Measurements from ENCODE around the gene MORF4L1. TPM values are rescaled to one million over a fixed set of nuclear protein-coding genes. Genes with fewer than 3 reads are reported as not detected.
"Not testable (repeated sequence)": the region's sequence is repeated elsewhere in the genome, so short reads cannot be mapped to it uniquely, and the experiment has no call there.

Gene MORF4L1
- total RNA-seq, 4 donors from 2014 or later, result 103 to 149 (median 127) TPM

GRCh38 chr15:78923480-78924360, 51.0 kb downstream of the MORF4L1 start:
- H3K4me1 ChIP-seq, result no peaks in the 10 kb centered on the region
- H3K36me3 ChIP-seq, result peaks cover 85% of the 10 kb centered on the region
- 93% methylated on average over 18 of the region's 18 CpGs for WGBS
- no peak for TF ChIP-seq POLR2A (IDR thresholded peaks at IDR 0.05)
- TF ChIP-seq CTCF (IDR thresholded peaks at IDR 0.05), result no peak
- TF ChIP-seq EP300 (IDR thresholded peaks at IDR 0.05), result no peak
- no peak for TF ChIP-seq POLR2AphosphoS5 (IDR thresholded peaks at IDR 0.05)
- H3K4me3 ChIP-seq, result no peak overlapping the region
- no peak overlapping the region for H3K27ac ChIP-seq
- no peaks in the 10 kb centered on the region for H3K27me3 ChIP-seq
- DNase-seq (ENCODE audit: low spot score in 2 of 2), result peak in 1 of 2 donors; percentile 22
- H3K9me3 ChIP-seq, result no peaks in the 10 kb centered on the region

GRCh38 chr15:78925076-78925624, 52.5 kb downstream of the MORF4L1 start:
- peak in 1 of 2 donors; percentile 56 for DNase-seq (ENCODE audit: low spot score in 2 of 2)
- WGBS, result 79% methylated on average over 6 of the region's 10 CpGs
- TF ChIP-seq CTCF (IDR thresholded peaks at IDR 0.05) (no peak), POLR2AphosphoS5 (IDR thresholded peaks at IDR 0.05) (no peak), POLR2A (IDR thresholded peaks at IDR 0.05) (no peak), EP300 (IDR thresholded peaks at IDR 0.05) (no peak)
- Histone ChIP-seq H3K4me1 (no peaks in the 10 kb centered on the region), H3K36me3 (peaks cover 78% of the 10 kb centered on the region), H3K4me3 (no peak overlapping the region), H3K9me3 (no peaks in the 10 kb centered on the region), H3K27me3 (no peaks in the 10 kb centered on the region), H3K27ac (no peak overlapping the region)

GRCh38 chr15:78925956-78926743, 53.5 kb downstream of the MORF4L1 start:
- Histone ChIP-seq H3K36me3 (peaks cover 71% of the 10 kb centered on the region), H3K4me3 (no peak overlapping the region), H3K27ac (no peak overlapping the region), H3K9me3 (no peaks in the 10 kb centered on the region), H3K27me3 (no peaks in the 10 kb centered on the region), H3K4me1 (peaks cover 8% of the 10 kb centered on the region)
- 85% methylated on average over 5 of the region's 5 CpGs for WGBS
- TF ChIP-seq CTCF (IDR thresholded peaks at IDR 0.05), result no peak
- TF ChIP-seq POLR2A (IDR thresholded peaks at IDR 0.05), result no peak
- no peak for TF ChIP-seq POLR2AphosphoS5 (IDR thresholded peaks at IDR 0.05)
- TF ChIP-seq EP300 (IDR thresholded peaks at IDR 0.05), result no peak
- peak in 1 of 2 donors; percentile 52 for DNase-seq (ENCODE audit: low spot score in 2 of 2)

DNA sequence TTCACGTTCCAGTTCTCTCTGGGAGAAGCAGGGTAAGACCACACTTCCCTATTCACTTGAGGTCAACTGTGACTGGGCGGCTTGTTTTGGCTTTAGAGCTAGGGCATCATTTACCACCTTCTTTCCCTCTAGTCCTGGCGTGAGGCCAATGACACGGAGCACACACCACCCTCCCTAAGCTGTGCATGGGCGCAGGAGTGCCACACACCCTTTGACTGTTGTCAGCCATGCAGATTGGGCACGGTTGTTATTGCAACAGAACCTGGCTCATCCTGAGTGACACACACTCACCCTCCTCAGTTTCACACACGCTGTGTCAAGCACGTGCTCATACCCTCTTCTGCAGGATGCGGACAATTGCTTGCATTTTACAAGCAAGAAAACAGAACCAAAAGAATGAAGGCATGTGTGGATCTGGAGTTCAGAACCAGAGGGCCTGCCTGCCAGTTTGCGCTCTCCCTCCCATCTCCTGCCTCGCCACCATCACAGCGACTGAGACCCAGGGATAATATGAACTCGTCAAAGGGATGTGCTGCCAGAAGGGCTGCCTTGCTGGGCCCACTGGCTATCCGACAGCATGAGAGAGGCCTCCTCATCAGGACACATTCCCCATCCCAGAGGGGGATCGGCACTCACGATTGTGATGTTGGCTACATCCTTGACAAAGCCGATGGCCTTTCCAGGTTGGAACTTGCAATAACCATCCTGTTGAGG, 54.5 kb downstream of the MORF4L1 start:
- Histone ChIP-seq H3K27ac (no peak overlapping the region), H3K36me3 (peaks cover 60% of the 10 kb centered on the region)
- 78% methylated on average over 17 of the region's 17 CpGs for WGBS

DNA sequence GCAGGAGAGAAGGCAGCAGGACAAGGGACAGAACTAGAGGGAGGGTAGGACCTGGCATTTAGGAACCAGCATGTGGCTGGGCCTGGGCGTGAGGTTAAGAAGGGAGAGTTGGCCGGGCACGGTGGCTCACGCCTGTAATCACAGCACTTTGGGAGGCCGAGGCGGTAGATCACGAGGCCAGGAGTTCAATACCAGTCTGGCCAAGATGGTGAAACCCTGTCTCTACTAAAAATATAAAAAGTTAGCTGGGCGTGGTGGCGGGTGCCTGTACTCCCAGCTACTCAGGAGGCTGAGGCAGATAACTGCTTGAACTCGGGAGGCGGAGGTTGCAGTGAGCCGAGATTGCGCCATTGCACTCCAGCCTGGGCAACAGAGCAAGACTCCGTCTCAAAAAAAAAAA, 55.5 kb downstream of the MORF4L1 start:
- peaks cover 51% of the 10 kb centered on the region for H3K36me3 ChIP-seq
- not testable (repeated sequence) for DNase-seq (ENCODE audit: low spot score in 2 of 2); H3K9me3 ChIP-seq; H3K27me3 ChIP-seq; H3K27ac ChIP-seq; H3K4me3 ChIP-seq
- 88% methylated on average over 14 of the region's 14 CpGs for WGBS
- H3K4me1 ChIP-seq, result peaks cover 15% of the 10 kb centered on the region

More for the DNA sequence above, 54.5 kb downstream of the MORF4L1 start:
- peaks cover 12% of the 10 kb centered on the region for H3K4me1 ChIP-seq
- no peaks in the 10 kb centered on the region for H3K9me3 ChIP-seq
- H3K4me3 ChIP-seq, result no peak overlapping the region
- TF ChIP-seq CTCF (IDR thresholded peaks at IDR 0.05) (no peak), POLR2A (IDR thresholded peaks at IDR 0.05) (no peak), POLR2AphosphoS5 (IDR thresholded peaks at IDR 0.05) (no peak), EP300 (IDR thresholded peaks at IDR 0.05) (no peak)
- H3K27me3 ChIP-seq, result no peaks in the 10 kb centered on the region
- DNase-seq (ENCODE audit: low spot score in 2 of 2), result peak in 1 of 2 donors; percentile 37
